GM12872 (cell line): ENCODE measurements around the gene USP32.

Source experiments
- CTCF ChIP-seq: IDR thresholded peaks from 3 replicates; pipeline ENCODE4 v1.5.1; 2011; ENCODE audit warnings: low read depth, mild to moderate bottlenecking, low read length, moderate library complexity; ENCODE audit not compliant: insufficient read depth

The USP32 gene

GRCh38 chr17:60174767-60175166 is 217.2 kb downstream of the USP32 start:
- TF ChIP-seq CTCF: peak; percentile 37; the same call in 2 of the 3 replicates

- no peak for TF ChIP-seq CTCF
Measured at GRCh38 chr17:60174035-60174434, 217.9 kb downstream of the USP32 start.

GRCh38 chr17:60173304-60173819 is 218.6 kb downstream of the USP32 start:
- TF ChIP-seq CTCF: no peak

- TF ChIP-seq CTCF: no peak
Measured at GRCh38 chr17:60171753-60172079, 220.2 kb downstream of the USP32 start.

- no peak for TF ChIP-seq CTCF
Measured at GRCh38 chr17:60170835-60171752, 220.8 kb downstream of the USP32 start.

GRCh38 chr17:60169921-60170817 is 221.8 kb downstream of the USP32 start:
- TF ChIP-seq CTCF: no peak

- TF ChIP-seq CTCF: no peak
Measured at GRCh38 chr17:60168654-60169053, 223.3 kb downstream of the USP32 start.
